ENCODE results near the gene RPL39L. TPM values are rescaled to one million over a fixed set of nuclear protein-coding genes. Genes with fewer than 3 reads are reported as not detected.
"Not testable (repeated sequence)": the region's sequence is repeated elsewhere in the genome, so short reads cannot be mapped to it uniquely, and the experiment has no call there.

Gene RPL39L
- total RNA-seq, 1 experiment from 2014 or later = 27.2 TPM

DNA sequence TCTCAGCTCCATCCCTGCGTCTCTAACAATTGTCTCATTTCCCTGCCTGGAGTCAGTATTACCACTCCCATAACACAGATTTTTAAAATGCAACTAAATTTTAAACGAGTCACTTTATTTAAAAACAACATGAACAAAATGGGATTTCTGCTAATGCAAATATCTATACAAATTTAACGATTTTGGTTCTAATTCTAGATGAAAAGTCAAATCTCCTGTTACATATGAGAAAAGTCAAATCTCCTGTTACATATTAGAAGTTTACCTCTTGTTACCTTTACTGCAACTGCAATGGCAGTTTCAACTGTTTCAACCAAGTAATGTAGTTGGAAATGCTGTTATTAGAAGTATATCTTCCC is 578 bp upstream of the RPL39L start:
- no peaks in the 10 kb centered on the region for H3K27me3 Mint-ChIP-seq (ENCODE audit: unreplicated experiment)
- CTCF ChIA-PET = interaction anchor here (0.8 to 2.3 kb wide), 23 partner anchors 8 to 575 kb away, joined by 3 to 32 read pairs (median 5); no protein-coding TSS in a partner anchor
- peaks cover 9% of the 10 kb centered on the region for H3K9me3 Mint-ChIP-seq (ENCODE audit: low read depth, unreplicated experiment)
- no peak for DNase-seq
- H3K4me3 Mint-ChIP-seq (ENCODE audit: low read depth, unreplicated experiment) = peak overlapping the region; percentile 84
- BruUV-seq (replicated peaks) = no TSS peak
- no peaks in the 10 kb centered on the region for H3K4me1 Mint-ChIP-seq (ENCODE audit: low read depth, unreplicated experiment)
- H3K36me3 Mint-ChIP-seq (ENCODE audit: insufficient read depth, unreplicated experiment) = peaks cover 19% of the 10 kb centered on the region
- TF ChIP-seq, protein P1, sequence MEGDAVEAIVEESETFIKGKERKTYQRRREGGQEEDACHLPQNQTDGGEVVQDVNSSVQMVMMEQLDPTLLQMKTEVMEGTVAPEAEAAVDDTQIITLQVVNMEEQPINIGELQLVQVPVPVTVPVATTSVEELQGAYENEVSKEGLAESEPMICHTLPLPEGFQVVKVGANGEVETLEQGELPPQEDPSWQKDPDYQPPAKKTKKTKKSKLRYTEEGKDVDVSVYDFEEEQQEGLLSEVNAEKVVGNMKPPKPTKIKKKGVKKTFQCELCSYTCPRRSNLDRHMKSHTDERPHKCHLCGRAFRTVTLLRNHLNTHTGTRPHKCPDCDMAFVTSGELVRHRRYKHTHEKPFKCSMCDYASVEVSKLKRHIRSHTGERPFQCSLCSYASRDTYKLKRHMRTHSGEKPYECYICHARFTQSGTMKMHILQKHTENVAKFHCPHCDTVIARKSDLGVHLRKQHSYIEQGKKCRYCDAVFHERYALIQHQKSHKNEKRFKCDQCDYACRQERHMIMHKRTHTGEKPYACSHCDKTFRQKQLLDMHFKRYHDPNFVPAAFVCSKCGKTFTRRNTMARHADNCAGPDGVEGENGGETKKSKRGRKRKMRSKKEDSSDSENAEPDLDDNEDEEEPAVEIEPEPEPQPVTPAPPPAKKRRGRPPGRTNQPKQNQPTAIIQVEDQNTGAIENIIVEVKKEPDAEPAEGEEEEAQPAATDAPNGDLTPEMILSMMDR (IDR thresholded peaks at IDR 0.05; ENCODE audit: unreplicated experiment) = no peak
- H3K27ac Mint-ChIP-seq (ENCODE audit: unreplicated experiment) = peak overlapping the region; percentile 69
- intact Hi-C loops (cut with micrococcal nuclease; ENCODE audit: unreplicated experiment) = loop anchor here (1.0 to 2.0 kb wide), 3 partner anchors 25 to 81 kb away; no protein-coding TSS in a partner anchor

DNA sequence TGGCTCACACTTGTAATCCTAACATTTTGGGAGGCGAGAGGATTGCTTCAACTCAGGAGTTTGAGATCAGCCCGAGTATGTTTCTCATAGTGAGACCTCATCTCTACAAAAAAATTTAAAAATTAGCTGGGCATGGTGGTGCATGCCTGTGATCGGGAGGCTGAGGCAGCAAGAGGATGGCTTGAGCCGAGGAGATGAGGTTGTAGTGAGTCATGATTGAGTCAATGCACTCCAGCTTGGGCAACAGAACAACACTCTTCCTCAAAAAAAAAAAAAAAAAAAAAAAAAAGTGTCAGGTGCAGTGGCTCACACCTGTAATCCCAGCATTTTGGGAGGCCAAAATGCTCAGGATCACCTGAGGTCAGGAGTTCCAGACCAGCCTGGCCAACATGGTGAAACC is 2.4 kb downstream of the RPL39L start:
- Mint-ChIP-seq H3K27ac (ENCODE audit: unreplicated experiment) (no peak overlapping the region), H3K9me3 (ENCODE audit: low read depth, unreplicated experiment) (peaks cover 4% of the 10 kb centered on the region), H3K36me3 (ENCODE audit: insufficient read depth, unreplicated experiment) (peaks cover 19% of the 10 kb centered on the region), H3K4me1 (ENCODE audit: low read depth, unreplicated experiment) (no peaks in the 10 kb centered on the region), H3K4me3 (ENCODE audit: low read depth, unreplicated experiment) (no peak overlapping the region), H3K27me3 (ENCODE audit: unreplicated experiment) (no peaks in the 10 kb centered on the region)
- TF ChIP-seq, protein P1 (IDR thresholded peaks at IDR 0.05; ENCODE audit: unreplicated experiment) = no peak
- intact Hi-C loops (cut with micrococcal nuclease; ENCODE audit: unreplicated experiment) = no loop called here
- no TSS peak for BruUV-seq (replicated peaks)
- CTCF ChIA-PET = interaction anchor here (0.7 to 1.5 kb wide), 3 partner anchors 24 to 288 kb away, joined by 4 to 10 read pairs (median 4); no protein-coding TSS in a partner anchor
- peak; percentile 18 for DNase-seq

DNA sequence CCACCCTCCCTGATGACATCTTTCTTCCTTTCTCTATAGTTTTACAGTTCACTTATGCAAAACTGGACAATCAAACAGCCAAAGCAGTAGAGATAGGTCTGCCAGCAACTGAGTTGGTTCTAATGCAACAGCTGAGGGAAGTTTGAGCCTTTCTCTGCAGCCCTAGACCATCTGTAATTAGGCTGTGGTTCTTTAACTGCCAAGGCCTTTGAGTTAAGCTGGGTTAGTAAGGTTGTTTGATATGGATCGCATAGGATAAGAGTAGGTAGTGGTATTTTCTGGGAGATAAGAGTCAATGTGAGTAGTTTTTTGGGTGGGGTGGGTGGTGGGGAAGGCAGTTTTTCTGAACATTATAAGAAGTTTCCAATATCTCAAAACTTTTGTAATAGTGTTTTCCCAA is 3.0 kb downstream of the RPL39L start:
- Mint-ChIP-seq H3K9me3 (ENCODE audit: low read depth, unreplicated experiment) (peaks cover 3% of the 10 kb centered on the region), H3K36me3 (ENCODE audit: insufficient read depth, unreplicated experiment) (peaks cover 19% of the 10 kb centered on the region), H3K27ac (ENCODE audit: unreplicated experiment) (no peak overlapping the region), H3K4me1 (ENCODE audit: low read depth, unreplicated experiment) (no peaks in the 10 kb centered on the region), H3K4me3 (ENCODE audit: low read depth, unreplicated experiment) (no peak overlapping the region), H3K27me3 (ENCODE audit: unreplicated experiment) (no peaks in the 10 kb centered on the region)
- no TSS peak for BruUV-seq (replicated peaks)
- intact Hi-C loops (cut with micrococcal nuclease; ENCODE audit: unreplicated experiment) = no loop called here
- DNase-seq = no peak
- TF ChIP-seq, protein P1 (IDR thresholded peaks at IDR 0.05; ENCODE audit: unreplicated experiment) = no peak
- CTCF ChIA-PET = interaction anchor here (0.7 kb wide), 1 partner anchor 35 kb away, joined by 10 read pairs; no protein-coding TSS in a partner anchor

DNA sequence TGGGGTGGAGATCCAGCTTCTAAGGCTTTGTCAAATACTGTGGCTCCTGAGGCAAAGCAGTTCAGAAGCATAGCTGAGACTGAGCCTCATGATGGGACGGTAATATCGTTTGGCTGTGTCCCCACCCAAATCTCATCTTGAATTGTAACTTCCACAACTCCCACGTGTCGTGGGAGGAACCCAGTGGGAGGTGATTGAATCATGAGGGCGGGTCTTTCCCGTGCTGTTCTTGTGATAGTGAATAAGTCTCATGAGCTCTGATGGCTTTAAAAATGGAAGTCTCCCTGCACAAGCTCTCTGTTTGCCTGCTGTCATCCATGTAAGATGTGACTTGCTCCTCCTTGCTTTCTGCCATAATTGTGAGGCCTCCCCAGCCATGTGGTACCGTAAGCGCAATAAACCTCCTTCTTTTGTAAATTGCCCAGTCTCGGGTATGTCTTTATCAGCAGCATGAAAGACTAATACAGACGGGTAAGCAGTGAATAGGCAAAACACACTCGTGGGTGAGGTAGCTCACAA is 4.1 kb downstream of the RPL39L start:
- H3K4me1 Mint-ChIP-seq (ENCODE audit: low read depth, unreplicated experiment); H3K27ac Mint-ChIP-seq (ENCODE audit: unreplicated experiment); H3K4me3 Mint-ChIP-seq (ENCODE audit: low read depth, unreplicated experiment); DNase-seq; intact Hi-C loops (cut with micrococcal nuclease; ENCODE audit: unreplicated experiment); BruUV-seq (replicated peaks); H3K27me3 Mint-ChIP-seq (ENCODE audit: unreplicated experiment); H3K9me3 Mint-ChIP-seq (ENCODE audit: low read depth, unreplicated experiment): not testable (repeated sequence)
- CTCF ChIA-PET = interaction anchor here (0.5 kb wide), 1 partner anchor 828 kb away, joined by 3 read pairs; no protein-coding TSS in a partner anchor
- peaks cover 19% of the 10 kb centered on the region for H3K36me3 Mint-ChIP-seq (ENCODE audit: insufficient read depth, unreplicated experiment)

DNA sequence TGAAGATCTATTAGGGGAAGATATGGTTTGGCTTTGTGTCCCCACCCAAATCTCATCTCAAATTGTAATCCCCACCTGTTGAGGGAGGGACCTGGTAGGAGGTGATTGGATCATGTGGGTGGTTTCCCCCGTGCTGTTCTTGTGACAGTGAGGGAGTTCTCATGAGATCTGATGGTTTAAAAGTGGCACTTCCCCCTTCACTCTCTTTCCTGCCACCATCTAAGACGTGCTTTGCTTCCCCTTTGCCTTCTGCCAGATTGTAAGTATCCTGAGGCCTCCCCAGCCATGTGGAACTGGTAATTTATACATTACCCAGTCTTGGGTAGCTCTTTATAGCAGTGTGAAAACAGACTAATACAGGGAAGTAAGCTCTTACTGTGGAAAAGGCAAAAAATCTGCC is 6.1 kb downstream of the RPL39L start:
- BruUV-seq (replicated peaks); H3K4me3 Mint-ChIP-seq (ENCODE audit: low read depth, unreplicated experiment); CTCF ChIA-PET; H3K27me3 Mint-ChIP-seq (ENCODE audit: unreplicated experiment); H3K9me3 Mint-ChIP-seq (ENCODE audit: low read depth, unreplicated experiment); H3K36me3 Mint-ChIP-seq (ENCODE audit: insufficient read depth, unreplicated experiment); H3K27ac Mint-ChIP-seq (ENCODE audit: unreplicated experiment); intact Hi-C loops (cut with micrococcal nuclease; ENCODE audit: unreplicated experiment); H3K4me1 Mint-ChIP-seq (ENCODE audit: low read depth, unreplicated experiment); DNase-seq: not testable (repeated sequence)

All from Calu3 (cell line).